ENCODE data around the gene SFTPA1.
A peak's percentile ranks its signal among the peaks of the same experiment; 100 is the strongest.
"Not testable (repeated sequence)": the region's sequence is repeated elsewhere in the genome, so short reads cannot be mapped to it uniquely, and the experiment has no call there.

SFTPA1 gene

DNA sequence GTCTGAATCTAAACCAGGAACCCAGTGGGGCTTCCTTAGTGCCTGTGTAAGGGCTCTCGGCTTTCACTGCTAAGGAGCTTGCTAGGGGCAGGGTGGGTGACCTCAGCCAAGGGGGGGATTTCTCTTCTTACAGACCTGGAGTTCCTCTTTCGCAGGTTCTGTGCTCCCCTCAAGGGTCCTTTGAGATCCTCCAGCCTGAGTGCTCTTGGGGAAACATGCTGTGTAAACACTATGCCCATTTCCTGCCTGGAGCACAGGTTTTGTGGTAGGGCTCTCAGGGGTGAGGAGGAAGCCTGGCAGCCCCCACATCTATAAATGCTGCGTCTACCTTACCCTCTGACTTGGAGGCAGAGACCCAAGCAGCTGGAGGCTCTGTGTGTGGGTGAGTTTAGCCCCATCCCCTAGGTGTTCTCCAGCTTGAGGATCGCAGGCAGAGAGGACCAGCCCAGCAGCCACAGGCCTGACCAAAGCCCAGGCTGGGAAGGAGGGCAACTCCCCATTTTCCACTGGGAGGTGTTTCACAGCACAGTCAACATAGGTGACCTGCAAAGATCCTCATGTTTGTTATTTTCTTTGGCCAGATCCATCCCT lies at the start of gene SFTPA1:
Gene SFTPA1 (plus strand): TSS at position 339 of the 591 bp plus-strand sequence. CDS start 887 bp downstream, outside the sequence.
- H3K27ac Mint-ChIP-seq: no peak within 1 kb of the TSS
- no peak for DNase-seq
- no peaks in the 10 kb centered on the region for H3K27me3 Mint-ChIP-seq
- H3K9me3 Mint-ChIP-seq: no peaks in the 10 kb centered on the region
- no peak within 1 kb of the TSS for H3K4me3 Mint-ChIP-seq
- H3K4me1 Mint-ChIP-seq (ENCODE audit: low read depth): no peaks in the 10 kb centered on the region
- no peaks in the 10 kb centered on the region for H3K36me3 Mint-ChIP-seq (ENCODE audit: low read depth)

DNA sequence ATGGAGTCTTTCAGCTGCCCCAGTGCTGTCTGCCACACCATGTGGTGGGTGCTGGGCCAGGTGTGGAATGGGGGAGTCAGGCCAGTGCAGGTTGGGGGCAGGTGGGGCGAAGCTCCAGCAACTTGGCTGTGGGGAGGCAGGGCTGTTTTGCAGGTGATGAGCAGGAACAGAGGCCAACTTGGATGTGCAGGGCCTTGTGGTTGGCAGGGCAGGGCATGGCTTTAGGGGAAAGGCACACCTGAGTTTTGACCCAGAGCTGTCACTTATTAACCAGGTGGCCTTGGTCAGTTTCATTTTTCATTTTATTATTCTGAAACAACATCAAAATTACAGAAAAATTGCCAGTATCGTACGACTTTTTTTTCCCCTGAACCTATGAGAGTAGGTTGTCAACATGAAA lies 49.5 kb upstream of the SFTPA1 start:
- Mint-ChIP-seq H3K9me3 (no peaks in the 10 kb centered on the region), H3K27me3 (peaks cover 21% of the 10 kb centered on the region), H3K27ac (no peak overlapping the region), H3K36me3 (ENCODE audit: low read depth) (no peaks in the 10 kb centered on the region), H3K4me1 (ENCODE audit: low read depth) (no peaks in the 10 kb centered on the region), H3K4me3 (no peak overlapping the region)
- DNase-seq: no peak

DNA sequence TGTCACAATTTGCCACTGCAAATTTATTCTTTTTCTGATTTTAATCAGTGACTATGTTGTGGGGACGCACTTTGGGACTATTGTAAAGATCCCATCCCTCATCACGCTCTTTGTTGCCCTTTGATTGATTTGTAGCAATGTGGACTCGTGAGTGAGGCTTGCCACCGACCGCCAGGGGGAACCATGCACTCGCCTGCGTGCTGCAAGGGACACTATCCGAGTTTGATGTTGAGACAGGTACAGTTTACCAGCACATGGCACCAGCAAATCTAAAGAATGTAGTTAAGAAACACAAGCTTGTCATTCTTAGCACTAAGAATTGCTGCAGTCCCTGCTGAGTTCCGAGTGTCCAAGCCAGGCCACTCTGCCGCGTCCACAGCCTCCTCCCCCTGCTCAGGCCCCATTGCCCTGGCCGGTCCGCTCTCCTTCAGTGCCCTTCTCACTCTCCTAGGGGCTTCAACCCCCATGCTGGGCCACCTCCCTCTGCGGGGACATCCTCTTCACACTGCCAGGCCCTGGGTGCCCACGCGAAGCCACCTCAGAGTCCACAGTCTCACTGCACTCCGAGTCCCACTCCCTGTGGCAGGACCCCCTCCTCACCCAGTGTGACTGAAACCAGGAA lies 48.5 kb upstream of the SFTPA1 start:
- Mint-ChIP-seq H3K36me3 (ENCODE audit: low read depth) (no peaks in the 10 kb centered on the region), H3K4me1 (ENCODE audit: low read depth) (no peaks in the 10 kb centered on the region), H3K27me3 (peaks cover 27% of the 10 kb centered on the region), H3K9me3 (no peaks in the 10 kb centered on the region), H3K4me3 (no peak overlapping the region), H3K27ac (no peak overlapping the region)
- DNase-seq: peak; percentile 70

DNA sequence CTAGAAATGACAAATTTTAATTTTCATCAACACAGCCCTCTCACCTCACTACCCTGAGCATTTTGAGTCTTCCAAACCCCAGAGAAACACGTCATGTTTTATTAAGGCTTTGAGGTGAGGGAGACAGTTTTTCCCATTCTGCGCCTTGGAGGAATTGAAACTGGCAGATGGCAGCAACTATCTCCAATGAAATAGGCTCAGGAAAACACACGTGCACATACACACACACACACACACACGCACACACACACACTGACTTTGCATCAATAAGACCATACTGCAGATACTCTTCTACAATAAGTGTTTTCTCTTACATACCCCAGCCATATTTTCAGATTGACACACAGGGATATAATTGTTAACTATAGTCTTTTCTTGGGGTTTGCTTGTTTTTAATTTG lies 47.3 kb upstream of the SFTPA1 start:
- Mint-ChIP-seq H3K27me3 (peaks cover 35% of the 10 kb centered on the region), H3K4me3 (no peak overlapping the region), H3K9me3 (no peaks in the 10 kb centered on the region), H3K36me3 (ENCODE audit: low read depth) (no peaks in the 10 kb centered on the region), H3K27ac (no peak overlapping the region), H3K4me1 (ENCODE audit: low read depth) (no peaks in the 10 kb centered on the region)
- DNase-seq: no peak

DNA sequence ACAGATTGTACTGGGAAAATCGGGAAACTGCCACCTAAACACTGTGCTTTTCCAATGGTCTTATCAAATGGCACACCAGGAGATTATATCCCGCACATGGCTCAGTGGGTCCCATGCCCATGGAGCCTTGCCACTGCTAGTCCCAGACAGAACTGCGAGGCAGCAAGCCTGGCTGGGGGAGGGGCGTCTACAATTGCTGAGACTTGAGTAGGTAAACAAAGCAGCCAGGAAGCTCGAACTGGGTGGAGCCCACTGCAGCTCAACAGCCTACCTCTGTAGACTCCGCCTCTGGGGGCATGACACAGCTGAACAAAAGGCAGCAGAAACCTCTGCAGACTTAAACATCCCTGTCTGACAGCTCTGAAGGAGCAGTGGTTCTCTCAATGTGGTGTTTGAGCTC lies 40.1 kb upstream of the SFTPA1 start:
- not testable (repeated sequence) for H3K27ac Mint-ChIP-seq; H3K9me3 Mint-ChIP-seq; H3K4me1 Mint-ChIP-seq (ENCODE audit: low read depth); H3K4me3 Mint-ChIP-seq; H3K36me3 Mint-ChIP-seq (ENCODE audit: low read depth); DNase-seq
- H3K27me3 Mint-ChIP-seq: peaks cover 69% of the 10 kb centered on the region

DNA sequence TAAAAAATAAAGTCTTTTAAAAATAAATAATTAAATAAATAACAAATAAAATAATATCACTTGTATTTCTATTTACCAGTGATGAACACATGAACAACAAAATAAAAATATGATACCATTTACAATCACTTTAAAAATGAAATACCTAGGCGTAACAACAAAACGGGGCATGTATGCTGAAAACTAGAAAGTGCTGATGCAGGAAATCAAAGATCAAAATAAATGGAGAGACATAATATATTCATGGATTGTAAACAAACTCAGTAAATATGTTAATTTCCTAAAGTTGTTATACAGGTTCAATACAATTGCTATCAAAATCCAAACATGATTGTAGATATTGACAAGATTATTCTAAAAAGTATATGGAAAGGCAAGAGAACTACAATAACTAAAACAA lies 31.4 kb upstream of the SFTPA1 start:
- DNase-seq: no peak
- H3K9me3 Mint-ChIP-seq: no peaks in the 10 kb centered on the region
- no peaks in the 10 kb centered on the region for H3K36me3 Mint-ChIP-seq (ENCODE audit: low read depth)
- H3K27ac Mint-ChIP-seq: no peak overlapping the region
- H3K27me3 Mint-ChIP-seq: peaks cover 9% of the 10 kb centered on the region
- no peak overlapping the region for H3K4me3 Mint-ChIP-seq
- H3K4me1 Mint-ChIP-seq (ENCODE audit: low read depth): peaks cover 3% of the 10 kb centered on the region

DNA sequence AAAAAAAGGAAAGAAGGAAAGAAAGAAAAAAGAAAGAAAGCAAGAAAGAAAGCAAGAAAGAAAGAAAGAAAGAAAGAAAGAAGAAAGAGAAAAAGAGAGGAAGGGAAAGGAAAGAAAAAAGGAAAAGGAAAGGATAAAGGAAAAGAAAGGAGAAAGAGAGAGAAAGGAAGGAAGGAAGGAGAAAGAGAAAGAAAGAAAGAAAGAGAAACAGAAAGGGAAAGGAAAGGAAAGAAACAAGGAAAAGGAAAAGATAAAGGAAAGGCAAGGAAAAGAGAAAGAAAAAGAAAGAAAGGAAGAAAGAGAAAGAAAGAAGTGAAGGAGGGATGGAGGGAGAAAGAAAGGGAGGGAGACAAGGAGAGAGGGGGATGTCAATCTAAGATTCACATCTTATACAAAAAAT lies 29.7 kb upstream of the SFTPA1 start:
- no peak overlapping the region for H3K4me3 Mint-ChIP-seq

DNA sequence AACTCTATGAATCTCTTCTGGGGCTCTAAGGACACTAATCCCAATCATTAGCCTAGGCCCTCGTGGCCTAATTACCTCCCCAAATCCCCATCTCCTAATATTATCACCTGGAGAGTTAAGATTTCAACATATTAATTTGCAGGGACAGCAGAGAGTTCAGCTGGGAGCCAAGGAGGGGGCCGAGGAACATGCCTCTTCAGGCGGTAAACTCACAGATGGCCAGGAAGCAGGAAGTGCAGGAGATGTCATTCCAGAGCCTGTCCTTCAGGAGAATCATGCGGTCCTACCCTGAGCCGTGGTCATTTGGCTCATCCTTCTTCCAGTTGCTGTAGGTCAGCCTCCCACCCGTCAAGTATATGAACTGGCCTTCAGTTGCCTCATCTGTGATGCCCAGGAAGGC lies 28.6 kb upstream of the SFTPA1 start:
- Mint-ChIP-seq H3K36me3 (ENCODE audit: low read depth) (no peaks in the 10 kb centered on the region), H3K27ac (no peak overlapping the region), H3K4me1 (ENCODE audit: low read depth) (peaks cover 3% of the 10 kb centered on the region), H3K9me3 (no peaks in the 10 kb centered on the region), H3K4me3 (no peak overlapping the region), H3K27me3 (peaks cover 10% of the 10 kb centered on the region)
- DNase-seq: no peak

More for the DNA sequence above, 29.7 kb upstream of the SFTPA1 start:
- Mint-ChIP-seq H3K4me1 (ENCODE audit: low read depth) (peaks cover 3% of the 10 kb centered on the region), H3K27me3 (peaks cover 10% of the 10 kb centered on the region), H3K27ac (no peak overlapping the region), H3K9me3 (no peaks in the 10 kb centered on the region), H3K36me3 (ENCODE audit: low read depth) (no peaks in the 10 kb centered on the region)
- no peak for DNase-seq

DNA sequence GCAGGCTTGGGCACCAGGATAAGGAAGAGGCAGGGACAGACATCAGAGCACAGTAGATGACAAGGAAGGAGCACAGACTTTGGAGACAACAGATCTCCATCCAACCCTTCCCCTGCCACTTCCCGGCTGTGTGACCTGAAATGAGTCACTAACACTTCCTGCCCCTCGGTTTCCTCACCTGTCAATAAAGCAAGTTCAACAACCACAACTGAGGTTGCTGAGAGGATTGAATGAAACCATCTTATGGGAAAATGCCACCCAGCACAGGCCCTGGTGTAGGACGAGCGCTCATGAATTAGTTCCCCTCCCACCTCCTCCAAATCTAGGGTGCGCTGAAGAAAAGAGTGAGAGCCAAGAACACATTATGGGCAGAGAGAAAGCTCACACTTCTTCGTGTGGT lies 27.8 kb upstream of the SFTPA1 start:
- H3K27me3 Mint-ChIP-seq; H3K4me1 Mint-ChIP-seq (ENCODE audit: low read depth); H3K27ac Mint-ChIP-seq; H3K36me3 Mint-ChIP-seq (ENCODE audit: low read depth); H3K9me3 Mint-ChIP-seq; DNase-seq; H3K4me3 Mint-ChIP-seq: not testable (repeated sequence)

DNA sequence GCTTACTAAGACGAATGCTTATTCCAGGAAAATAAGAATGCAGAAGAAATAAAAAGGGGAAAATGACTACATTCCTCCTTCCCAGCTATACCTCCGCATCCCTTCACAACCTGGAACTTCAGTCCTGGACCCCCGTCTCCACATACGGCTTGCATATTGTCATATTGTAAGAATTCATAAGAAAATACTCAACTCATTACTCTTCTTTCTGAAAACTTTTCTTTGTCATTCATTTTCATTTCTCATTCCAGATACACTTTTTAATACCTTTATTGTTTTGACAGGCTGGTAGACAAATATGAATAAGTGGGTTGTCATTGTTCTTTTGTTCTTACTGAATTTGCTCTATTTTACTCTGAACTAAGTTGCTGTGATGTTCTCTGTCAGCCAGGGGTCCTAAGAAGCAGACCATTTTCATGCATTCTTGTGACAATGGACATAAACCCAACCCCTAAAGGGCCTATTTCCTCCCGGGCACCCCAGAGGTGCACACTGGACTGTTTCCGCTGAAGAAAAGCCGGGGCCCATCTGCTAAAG lies 27.2 kb upstream of the SFTPA1 start:
- no peaks in the 10 kb centered on the region for H3K36me3 Mint-ChIP-seq (ENCODE audit: low read depth)
- no peak for DNase-seq
- peaks cover 3% of the 10 kb centered on the region for H3K4me1 Mint-ChIP-seq (ENCODE audit: low read depth)
- H3K27me3 Mint-ChIP-seq: peaks cover 10% of the 10 kb centered on the region
- H3K4me3 Mint-ChIP-seq: no peak overlapping the region
- no peak overlapping the region for H3K27ac Mint-ChIP-seq
- no peaks in the 10 kb centered on the region for H3K9me3 Mint-ChIP-seq

DNA sequence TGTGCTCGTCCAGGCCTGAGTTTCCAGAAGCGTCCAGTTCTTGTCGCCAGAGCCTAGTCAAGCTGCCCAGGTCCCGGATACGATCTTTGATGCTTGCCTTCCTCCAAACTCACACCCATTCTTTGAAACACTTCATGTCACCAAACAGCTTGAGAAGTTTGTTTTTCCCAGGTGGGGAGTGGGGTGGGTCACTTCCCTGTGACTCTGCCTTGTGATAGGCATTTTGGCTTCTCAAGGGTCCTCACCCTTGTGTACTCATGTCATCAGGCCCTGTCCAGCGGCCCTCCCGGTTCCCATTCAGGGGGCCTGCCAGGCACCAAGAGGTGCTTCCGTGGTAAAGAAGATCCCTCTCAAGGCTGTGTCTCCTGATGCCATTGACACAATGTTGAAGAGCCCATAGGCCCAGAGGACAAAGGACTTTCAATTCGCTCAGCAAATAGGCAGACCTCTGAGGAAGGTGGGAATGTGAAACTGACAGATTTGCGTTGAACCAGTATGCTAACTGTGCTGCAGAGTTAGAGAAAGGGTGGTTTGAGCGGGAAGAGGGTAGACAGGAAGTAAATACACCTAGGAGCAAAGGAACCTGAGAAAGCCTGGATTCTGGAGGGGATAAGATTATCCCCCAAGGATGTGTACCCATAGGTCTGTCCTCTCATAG lies 24.7 kb upstream of the SFTPA1 start:
- Mint-ChIP-seq H3K4me3 (no peak overlapping the region), H3K27ac (no peak overlapping the region), H3K9me3 (no peaks in the 10 kb centered on the region), H3K36me3 (ENCODE audit: low read depth) (no peaks in the 10 kb centered on the region), H3K27me3 (peaks cover 10% of the 10 kb centered on the region), H3K4me1 (ENCODE audit: low read depth) (peaks cover 3% of the 10 kb centered on the region)
- no peak for DNase-seq

DNA sequence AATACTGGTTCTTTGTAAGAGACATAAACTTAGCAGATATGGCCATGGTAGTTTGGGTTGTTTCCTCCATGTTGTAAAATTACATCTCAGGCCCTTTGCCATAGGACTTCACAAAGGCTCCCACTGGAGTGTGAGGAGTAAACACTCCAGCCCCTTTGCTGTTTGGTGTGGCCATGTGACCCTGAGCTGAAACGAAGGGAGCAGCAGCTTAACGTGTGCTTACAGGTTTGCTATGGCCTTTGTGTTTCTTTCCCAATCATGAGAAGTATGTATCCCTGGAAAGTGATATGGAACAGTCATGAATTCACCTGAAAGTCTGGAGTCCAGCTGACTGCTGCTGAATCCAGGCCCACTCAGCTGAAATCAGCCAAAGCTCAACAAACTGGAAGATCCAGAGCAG lies 23.8 kb upstream of the SFTPA1 start:
- H3K9me3 Mint-ChIP-seq: no peaks in the 10 kb centered on the region
- no peak overlapping the region for H3K27ac Mint-ChIP-seq
- H3K4me3 Mint-ChIP-seq: no peak overlapping the region
- peaks cover 15% of the 10 kb centered on the region for H3K27me3 Mint-ChIP-seq
- no peak for DNase-seq
- H3K36me3 Mint-ChIP-seq (ENCODE audit: low read depth): no peaks in the 10 kb centered on the region
- peaks cover 3% of the 10 kb centered on the region for H3K4me1 Mint-ChIP-seq (ENCODE audit: low read depth)

DNA sequence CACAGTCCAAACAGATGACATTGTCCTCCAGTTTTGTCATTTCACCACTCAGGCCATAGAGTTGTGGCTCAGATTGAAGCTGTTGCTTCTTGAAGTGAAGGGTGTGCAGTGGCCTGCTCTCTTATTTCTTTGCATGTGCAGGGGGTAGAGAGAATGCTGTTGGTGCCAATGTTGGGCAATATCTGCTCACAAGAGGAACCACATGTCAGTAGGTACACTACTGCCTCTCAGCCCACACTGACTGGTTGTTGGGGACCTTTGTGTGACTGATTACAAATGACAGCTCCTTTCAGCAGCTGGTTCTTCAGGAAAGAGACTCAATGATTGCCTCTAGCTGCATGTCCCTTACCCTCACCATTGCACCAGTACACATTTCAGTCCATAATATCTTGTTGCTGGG lies 21.9 kb upstream of the SFTPA1 start:
- peaks cover 15% of the 10 kb centered on the region for H3K27me3 Mint-ChIP-seq
- H3K4me3 Mint-ChIP-seq: no peak overlapping the region
- H3K27ac Mint-ChIP-seq: no peak overlapping the region
- H3K9me3 Mint-ChIP-seq: no peaks in the 10 kb centered on the region
- no peaks in the 10 kb centered on the region for H3K36me3 Mint-ChIP-seq (ENCODE audit: low read depth)
- H3K4me1 Mint-ChIP-seq (ENCODE audit: low read depth): no peaks in the 10 kb centered on the region
- no peak for DNase-seq

DNA sequence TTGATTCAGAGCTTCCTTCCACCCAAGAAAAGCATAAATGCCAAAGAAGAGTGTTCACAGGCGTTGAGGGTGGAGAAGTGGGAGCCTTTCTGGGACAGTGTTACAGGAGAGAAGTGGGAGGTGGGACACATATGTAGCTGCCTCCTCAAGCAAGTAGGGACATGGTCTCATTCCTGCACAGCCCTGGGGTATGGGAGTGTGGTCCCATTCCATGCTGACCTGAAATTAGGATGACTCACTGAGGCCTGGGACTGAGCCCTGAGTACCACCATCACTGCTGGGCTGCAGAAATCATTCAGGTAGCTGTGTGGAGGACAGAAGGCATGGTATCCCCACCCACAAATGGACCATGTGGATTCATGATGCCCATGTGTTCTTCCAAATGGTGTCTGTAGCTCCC lies 17.4 kb upstream of the SFTPA1 start:
- H3K27ac Mint-ChIP-seq: no peak overlapping the region
- no peak overlapping the region for H3K4me3 Mint-ChIP-seq
- no peaks in the 10 kb centered on the region for H3K4me1 Mint-ChIP-seq (ENCODE audit: low read depth)
- DNase-seq: no peak
- peaks cover 16% of the 10 kb centered on the region for H3K9me3 Mint-ChIP-seq
- peaks cover 20% of the 10 kb centered on the region for H3K27me3 Mint-ChIP-seq
- H3K36me3 Mint-ChIP-seq (ENCODE audit: low read depth): no peaks in the 10 kb centered on the region

DNA sequence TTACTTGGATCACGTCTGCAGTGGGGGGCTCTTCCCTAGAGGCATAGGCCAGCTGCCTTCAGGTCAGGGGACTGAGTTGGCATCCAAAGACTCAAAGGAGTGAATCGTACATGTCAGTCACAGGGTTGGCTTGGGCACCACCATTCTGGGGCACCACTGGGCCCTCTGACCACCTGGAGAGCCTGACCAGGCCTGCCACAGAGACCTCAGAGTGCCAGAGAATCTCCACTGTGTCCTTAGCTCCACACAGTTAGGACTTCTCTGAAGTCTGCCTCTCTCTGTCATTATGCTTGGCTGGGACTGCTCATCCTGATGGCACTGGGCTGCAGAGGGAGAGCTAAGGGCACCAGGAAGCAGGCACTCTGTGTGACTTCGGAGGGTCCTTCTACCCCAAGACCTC lies 16.2 kb upstream of the SFTPA1 start:
- peaks cover 22% of the 10 kb centered on the region for H3K9me3 Mint-ChIP-seq
- not testable (repeated sequence) for H3K27ac Mint-ChIP-seq; H3K36me3 Mint-ChIP-seq (ENCODE audit: low read depth); H3K4me1 Mint-ChIP-seq (ENCODE audit: low read depth); H3K4me3 Mint-ChIP-seq; DNase-seq
- H3K27me3 Mint-ChIP-seq: peaks cover 29% of the 10 kb centered on the region

All from activated T-cell treated with anti-CD3 and anti-CD28 coated beads, Interleukin-2, amount 50 U/mL, for 24 hours (primary cell).